GM12873 (cell line): Measurements from ENCODE around the gene ATRN.

Source experiments
- CTCF ChIP-seq: IDR thresholded peaks from 2 replicates; pipeline ENCODE4 v1.5.1; 2012; ENCODE audit warnings: low read depth, mild to moderate bottlenecking, moderate library complexity, low read length, control low read depth; ENCODE audit not compliant: insufficient read depth; ENCODE audit errors: missing control alignments

ATRN gene

GRCh38 chr20:3663031-3663701, 192.3 kb downstream of the ATRN start, which contains the start of gene GFRA4:
TSS of gene GFRA4 (minus strand) at chr20:3663399. CDS start at chr20:3663399, 0 bp downstream.
- TF ChIP-seq CTCF: no peak

- TF ChIP-seq CTCF: no peak
Observed at GRCh38 chr20:3663858-3664257, 193.0 kb downstream of the ATRN start.

GRCh38 chr20:3667434-3668037, 196.7 kb downstream of the ATRN start:
- TF ChIP-seq CTCF: no peak

GRCh38 chr20:3669710-3670367, 199.0 kb downstream of the ATRN start:
- TF ChIP-seq CTCF: no peak

GRCh38 chr20:3670511-3670910, 199.7 kb downstream of the ATRN start:
- TF ChIP-seq CTCF: no peak

- TF ChIP-seq CTCF: no peak
Observed at GRCh38 chr20:3670945-3671344, 200.1 kb downstream of the ATRN start.

GRCh38 chr20:3671986-3672546, 201.2 kb downstream of the ATRN start:
- no peak for TF ChIP-seq CTCF
